Hematopoietic multipotent progenitor cell treated with erythropoietin and hydrocortisone succinate and interleukin-3 and kit ligand, for 4 days (in vitro differentiated cells): ENCODE data around the gene MRPS34.

ENCODE experiments used
- DNase-seq: peaks from one replicate; pipeline ENCODE4 v3.0.0-alpha.2; 2015

The MRPS34 gene

GRCh38 chr16:1723450-1724147, 49.3 kb downstream of the MRPS34 start:
- peak; percentile 69 for DNase-seq
